Right ventricle myocardium inferior (tissue), 1 donor: ENCODE measurements around the gene NFXL1. TPM values are rescaled to one million over a fixed set of nuclear protein-coding genes. Genes with fewer than 3 reads are reported as not detected.
"Not testable (repeated sequence)": the region's sequence is repeated elsewhere in the genome, so short reads cannot be mapped to it uniquely, and the experiment has no call there.

Experiments
- ATAC-seq: fragments of 200-7000 bp; cut with Tn5 transposase; one replicate; pipeline ENCODE4 v1.9.1; 2020; ENCODE audit warnings: mild to moderate bottlenecking, moderate library complexity
- DNase-seq: peaks from one replicate; pipeline ENCODE4 v3.0.0; 2021; ENCODE audit errors: missing footprints
- intact Hi-C: fragments of 100-400 bp; cut with DNase I; formaldehyde crosslinking; loops from one replicate; pipeline ENCODE4 v1.11.0; 2022
- long read RNA-seq: library from polyadenylated mRNA; unstranded; transcript quantifications from one replicate; pipeline ENCODE4 v2.0.0, GENCODE V29; 2021
- total RNA-seq: library from RNA; stranded (reverse); fragmentation: NEBNext Ultra II Directional; extraction: Animal tissue kit (Norgen Biotek cat#: 25700); gene quantifications from one replicate; pipeline ENCODE4 v1.2.1, GENCODE V29; 2021
- donor health status: DM: no; HTN: yes; CAD: no; lungs with severe emphysema.

The NFXL1 gene
- 3.9 TPM for total RNA-seq
- long read RNA-seq, partial matches to known transcripts: 0 of 1 reads
- long read RNA-seq, other reads (novel, unspliced or antisense): 1 of 1 reads

DNA sequence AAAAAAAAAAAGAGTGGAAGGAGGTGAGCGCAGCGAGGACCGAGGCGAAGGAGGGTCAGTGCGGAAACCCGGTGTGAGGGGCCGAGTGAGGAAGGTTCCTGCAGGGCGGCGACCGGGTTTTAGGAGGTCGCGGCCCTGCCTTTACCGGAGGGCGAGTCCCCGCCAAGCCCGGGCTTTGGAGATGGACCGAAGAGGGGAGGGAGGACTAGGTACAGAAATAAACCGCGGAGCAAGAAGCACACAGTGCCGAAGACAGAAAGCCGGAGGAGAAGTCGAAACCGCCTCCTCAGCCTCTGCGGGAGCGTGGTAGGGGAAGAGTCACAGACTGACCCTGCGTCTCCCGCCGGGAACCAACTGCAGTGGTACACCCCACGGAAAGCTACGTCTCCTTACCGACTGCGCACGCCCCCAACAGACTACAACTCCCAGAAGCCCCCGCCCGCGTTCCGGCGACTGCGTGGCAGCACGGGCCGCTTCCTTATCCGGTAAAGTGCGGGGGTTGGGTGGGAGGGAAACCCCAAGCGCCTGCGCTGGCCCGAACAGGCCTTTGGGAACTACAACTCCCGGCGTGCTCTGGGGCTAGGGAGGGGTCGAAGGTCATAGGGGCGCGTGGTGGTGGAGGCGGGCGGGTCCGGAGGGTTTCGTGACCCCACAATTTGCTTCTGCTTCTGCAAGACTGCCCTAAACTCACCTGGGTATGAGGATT is at the start of gene NFXL1:
TSS of gene NFXL1 (minus strand) at position 364 of the 706 bp plus-strand sequence. CDS start 380 bp downstream, outside the sequence.
- ATAC-seq (peak; percentile 100), DNase-seq (peak; percentile 99)
- intact Hi-C loops: loop anchor here (10.0 kb wide), 2 partner anchors 230 to 450 kb away; partner anchors contain the start of gene COMMD8

DNA sequence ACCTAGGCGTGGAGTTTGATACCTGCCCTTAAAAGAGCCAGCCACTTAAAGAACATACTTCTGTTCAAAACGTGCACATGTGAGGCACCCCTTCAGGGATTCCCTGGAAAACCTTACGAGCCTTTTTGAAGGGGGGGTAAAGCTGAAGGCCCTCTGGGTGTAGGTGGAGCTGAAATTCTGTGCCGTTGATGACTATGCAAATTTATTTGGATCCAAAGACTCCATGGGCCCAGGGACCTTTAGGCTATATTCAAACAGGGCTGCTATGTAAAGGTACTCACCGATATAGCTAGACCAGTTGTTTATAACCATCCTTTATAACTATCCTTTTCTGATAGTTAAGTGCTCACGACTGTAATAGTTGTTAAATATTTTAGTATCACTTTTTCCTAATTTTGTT is 40.3 kb upstream of the NFXL1 start:
- DNase-seq (no peak), ATAC-seq (no peak)
- intact Hi-C loops: no loop called here

DNA sequence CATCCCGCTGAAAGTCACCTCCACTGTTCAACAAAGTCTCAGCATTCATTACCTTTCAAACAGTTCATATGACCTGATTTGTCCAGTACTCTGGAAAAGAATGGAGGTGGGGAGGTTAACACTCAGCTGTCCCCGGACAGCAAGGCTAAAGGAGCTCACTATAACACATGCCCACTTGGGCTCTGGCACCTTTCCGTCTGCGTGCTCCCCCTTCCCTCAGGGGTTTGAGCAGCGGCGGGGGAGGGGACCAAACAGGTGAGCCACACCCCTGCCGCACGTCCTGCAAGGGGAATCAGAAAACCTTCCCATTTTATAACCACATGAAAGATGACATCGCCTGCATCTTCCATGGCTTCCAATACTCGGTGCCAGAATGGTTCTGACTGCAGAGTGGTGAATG is 39.9 kb upstream of the NFXL1 start:
- no peak for ATAC-seq
- DNase-seq: no peak
- intact Hi-C loops: no loop called here

DNA sequence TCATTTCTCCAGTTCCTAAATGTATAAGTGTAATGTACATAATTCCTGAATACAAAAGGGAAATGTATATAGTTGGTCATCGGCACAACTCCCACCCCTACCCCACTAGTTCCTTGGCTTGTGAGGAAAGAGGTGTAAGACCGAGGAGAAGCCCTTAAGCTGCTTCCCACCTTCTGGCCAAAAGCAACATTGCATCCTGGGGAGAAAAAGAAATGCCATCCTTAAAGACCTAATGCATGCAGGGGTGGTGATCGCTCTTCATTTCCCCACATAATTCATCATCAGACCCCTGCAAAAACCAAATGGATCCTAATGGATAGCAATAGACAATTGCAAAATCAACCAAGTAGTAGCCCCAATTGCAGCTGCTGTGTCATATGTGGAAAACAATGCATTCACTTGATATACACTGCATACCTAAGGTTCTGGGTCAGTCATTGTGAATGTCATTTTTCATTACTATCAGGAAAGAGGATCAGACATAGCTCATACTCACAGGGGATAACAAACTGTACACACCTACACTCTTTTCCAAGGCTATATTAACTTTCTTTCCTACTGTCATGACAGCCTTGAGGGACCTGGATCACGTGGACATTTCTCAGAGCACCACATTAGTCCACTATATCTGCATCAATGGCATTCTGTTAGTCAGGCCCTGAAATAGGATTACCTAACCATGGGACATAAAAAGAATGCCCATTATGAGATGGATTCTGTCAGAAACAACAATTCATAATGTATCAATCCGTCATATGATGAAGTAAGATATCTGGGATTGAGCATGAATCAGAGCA is 31.7 kb upstream of the NFXL1 start:
- ATAC-seq: no peak
- no peak for DNase-seq
- intact Hi-C loops: no loop called here

DNA sequence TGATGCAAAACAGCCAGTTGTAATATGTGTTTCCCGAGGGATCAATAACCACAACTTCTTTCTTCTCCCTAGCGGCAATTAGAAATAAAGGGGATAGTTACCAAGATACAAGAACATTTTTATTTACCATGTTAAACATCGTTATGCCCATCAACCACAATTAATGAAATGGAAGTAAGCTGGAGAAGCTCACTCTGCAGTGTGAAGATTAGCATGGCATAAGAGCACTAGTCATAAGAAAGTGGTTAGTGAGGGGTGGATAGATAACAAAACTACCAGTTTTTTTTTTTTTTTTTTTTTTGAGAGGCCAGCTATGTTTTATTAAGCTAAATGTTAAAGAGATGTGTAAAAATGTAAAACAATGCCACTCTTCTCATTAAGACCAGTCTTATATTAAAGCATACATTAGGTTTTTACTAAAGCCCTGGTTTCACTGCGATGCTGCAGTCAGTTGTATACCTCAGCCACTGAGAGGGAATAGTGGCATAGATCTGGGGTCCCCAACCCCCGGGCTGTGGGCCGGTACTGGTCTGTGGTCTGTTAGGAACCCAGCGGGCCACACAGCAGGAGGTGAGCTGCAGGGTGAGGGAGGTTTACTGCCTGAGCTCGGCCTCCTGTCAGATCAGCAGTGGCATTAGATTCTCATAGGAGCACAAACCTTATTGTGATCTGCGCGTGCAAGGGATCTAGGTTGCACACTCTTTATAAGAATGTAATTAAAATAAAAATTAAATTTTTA is 27.9 kb upstream of the NFXL1 start:
- ATAC-seq (no peak), DNase-seq (no peak)
- intact Hi-C loops: no loop called here

DNA sequence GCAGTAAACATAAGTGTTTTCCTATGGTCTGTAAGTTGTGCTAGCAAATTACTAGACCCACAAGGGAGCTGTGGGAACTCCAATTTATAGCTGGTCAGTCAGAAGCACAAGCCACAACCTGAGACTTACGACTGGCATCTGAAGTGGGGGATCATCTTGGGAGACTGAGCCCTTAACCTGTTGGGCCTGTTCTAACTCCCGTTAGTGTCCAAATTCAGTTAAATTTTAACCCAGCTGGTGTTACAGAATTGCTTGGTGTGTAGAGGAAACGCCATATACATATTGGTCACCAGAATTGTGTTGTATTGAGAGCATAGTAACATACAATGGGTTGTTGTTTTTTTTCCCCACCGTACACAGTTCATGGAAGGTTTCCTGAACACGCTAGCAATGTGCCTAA is 25.1 kb upstream of the NFXL1 start:
- intact Hi-C loops: loop anchor here (10.0 kb wide), 1 partner anchor 1095 kb away; no protein-coding TSS in a partner anchor
- ATAC-seq (no peak), DNase-seq (no peak)

DNA sequence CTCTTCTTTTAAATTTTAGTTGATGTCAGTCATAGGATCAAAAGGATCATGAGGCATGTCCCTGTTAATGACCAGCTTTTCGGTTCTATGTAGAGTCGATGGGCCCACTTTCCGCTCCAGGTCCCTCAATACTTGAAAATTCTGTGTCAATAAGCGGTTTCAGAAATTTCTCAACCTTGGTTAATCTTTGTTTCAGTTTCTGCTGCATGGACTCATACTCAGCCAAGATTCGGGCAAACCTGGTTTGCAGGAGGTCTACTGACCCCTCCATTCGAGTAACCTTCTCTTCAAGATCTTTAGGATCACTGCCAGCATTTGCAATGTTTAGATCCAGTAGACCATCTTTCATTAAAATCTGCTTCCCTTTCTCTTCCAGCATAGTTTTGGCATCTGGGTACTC is 22.0 kb upstream of the NFXL1 start:
- ATAC-seq (no peak), DNase-seq (no peak)
- intact Hi-C loops: loop anchor here (10.0 kb wide), 1 partner anchor 1092 kb away; no protein-coding TSS in a partner anchor

DNA sequence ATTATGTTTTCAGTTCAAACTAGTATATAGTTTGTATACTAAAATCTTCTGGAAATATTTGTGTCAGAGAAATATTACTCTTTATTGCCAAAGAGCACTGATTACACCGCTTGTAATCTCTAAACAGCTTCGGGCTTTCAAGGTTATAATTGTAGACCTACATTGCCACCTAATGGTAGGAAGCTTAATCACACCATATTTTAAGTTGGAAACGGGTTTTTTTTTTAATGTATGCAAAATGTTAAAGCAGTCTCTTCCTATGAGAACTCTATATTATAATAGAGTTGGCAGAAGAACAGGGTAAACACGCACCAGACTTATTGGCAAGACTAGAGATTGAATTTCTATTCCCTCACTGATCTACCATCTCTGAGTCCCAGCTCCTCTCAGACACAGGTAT is 19.5 kb upstream of the NFXL1 start:
- ATAC-seq: no peak
- intact Hi-C loops: loop anchor here (5.0 to 10.0 kb wide), 3 partner anchors 247 to 1089 kb away; no protein-coding TSS in a partner anchor
- DNase-seq: no peak

DNA sequence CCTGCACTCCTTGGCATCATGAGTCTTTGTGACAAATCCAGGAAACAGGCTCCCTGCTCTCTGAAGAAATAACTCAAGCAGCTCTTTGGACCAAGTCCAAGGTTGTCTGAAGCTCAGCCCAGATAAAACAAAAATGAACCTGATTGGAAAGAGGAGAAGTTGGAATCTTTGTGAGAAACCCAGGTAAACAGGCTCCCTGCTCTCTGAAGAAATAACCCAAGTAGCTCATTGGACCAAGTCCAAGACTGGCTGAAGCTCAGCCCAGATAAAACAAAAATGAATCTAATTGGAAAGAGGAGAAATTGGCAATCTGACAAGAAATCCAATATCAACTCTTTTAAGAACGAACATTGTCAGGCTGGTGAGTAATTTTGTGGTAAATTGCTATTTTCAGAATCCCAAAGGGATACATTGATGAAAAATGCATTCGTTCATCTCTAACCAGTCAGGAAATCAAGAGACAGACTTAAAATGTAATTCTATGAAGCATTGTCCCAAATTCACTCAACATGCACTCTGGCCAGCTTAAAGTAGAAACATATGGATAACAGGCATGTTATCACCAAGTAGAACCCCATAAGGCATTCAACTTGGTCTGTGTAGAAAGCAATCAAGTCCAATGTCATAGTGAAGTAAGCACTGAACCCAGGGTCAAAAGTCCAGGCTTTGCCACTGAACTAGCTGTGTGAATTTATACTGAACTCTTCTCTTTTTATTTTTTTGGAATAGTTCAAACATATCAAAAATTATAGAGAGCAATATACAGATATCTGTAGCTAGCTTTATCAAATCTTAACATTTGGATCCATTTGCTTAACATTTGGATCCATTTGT is 16.8 kb upstream of the NFXL1 start:
- ATAC-seq (no peak), DNase-seq (no peak)
- intact Hi-C loops: loop anchor here (5.0 to 10.0 kb wide), 3 partner anchors 244 to 1086 kb away; no protein-coding TSS in a partner anchor

DNA sequence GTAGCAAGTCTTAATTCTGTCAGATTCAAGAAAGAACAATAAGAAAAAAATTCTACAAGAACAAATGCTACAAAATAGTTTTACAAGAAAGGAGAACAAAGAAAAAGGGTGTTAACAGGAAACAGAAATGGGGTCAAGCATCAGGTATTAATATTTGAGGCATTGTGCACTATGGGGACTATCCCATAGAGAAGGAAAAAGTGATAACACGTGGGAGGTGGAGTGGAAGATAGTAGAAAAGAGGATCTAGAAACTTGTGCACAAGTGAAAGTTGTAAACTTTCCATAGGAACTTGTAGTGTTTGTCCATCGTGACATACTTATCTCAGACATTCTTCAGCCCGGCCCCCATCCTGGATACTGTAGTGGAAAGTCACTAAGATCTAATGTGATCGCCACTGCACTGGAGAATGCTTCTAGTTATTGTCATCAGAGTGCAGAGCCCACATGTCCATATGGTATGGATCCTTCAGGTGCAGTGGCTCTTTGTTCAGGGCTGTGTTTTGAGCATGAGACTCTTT is 15.4 kb upstream of the NFXL1 start:
- intact Hi-C loops: loop anchor here (5.0 to 10.0 kb wide), 3 partner anchors 242 to 1085 kb away; no protein-coding TSS in a partner anchor
- ATAC-seq: no peak

DNA sequence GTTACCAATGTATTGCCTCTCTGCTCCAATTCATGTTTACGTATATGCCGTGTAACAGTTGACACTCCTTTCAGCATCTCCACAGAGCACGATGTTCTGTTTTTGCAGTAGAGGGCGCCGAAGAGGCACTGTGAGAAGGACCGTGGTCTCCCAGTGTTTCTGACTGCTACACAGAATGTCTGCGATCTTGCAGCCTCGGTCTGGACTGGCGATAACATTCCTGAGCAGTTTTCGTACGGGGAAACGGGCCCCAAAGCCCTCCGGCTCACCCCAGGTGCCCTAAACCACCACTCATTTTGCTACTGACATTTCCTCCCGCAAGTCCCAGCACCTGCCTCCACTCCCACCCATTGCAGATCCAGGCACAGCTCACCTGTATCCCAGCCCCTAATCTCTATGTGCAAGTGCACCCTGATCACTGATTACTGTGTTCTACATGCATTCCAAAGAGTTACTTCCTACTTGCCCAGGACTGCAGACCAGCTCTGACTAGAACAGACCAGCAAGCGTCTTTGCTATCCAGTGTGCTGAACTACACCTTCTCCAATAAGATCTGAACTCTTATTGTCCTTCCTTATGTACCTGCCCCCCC is 12.4 kb upstream of the NFXL1 start:
- ATAC-seq (peak; percentile 64), DNase-seq (peak; percentile 47)
- intact Hi-C loops: loop anchor here (2.0 kb wide), 1 partner anchor 160 kb away; no protein-coding TSS in a partner anchor

More for the DNA sequence above, 15.4 kb upstream of the NFXL1 start:
- no peak for DNase-seq

DNA sequence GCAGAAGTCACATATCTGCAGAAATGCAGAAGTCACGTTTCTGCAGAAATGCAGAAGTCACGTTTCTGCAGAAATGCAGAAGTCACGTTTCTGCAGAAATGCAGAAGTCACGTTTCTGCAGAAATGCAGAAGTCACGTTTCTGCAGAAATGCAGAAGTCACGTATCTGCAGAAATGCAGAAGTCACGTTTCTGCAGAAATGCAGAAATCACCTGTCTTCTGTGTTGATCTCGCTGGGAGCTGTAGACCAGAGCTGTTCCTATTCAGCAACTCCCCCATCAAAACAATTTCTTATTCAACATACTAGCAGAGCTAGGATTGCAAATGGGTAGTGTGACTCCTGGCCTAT is 8.9 kb upstream of the NFXL1 start:
- intact Hi-C loops, DNase-seq, ATAC-seq: not testable (repeated sequence)

DNA sequence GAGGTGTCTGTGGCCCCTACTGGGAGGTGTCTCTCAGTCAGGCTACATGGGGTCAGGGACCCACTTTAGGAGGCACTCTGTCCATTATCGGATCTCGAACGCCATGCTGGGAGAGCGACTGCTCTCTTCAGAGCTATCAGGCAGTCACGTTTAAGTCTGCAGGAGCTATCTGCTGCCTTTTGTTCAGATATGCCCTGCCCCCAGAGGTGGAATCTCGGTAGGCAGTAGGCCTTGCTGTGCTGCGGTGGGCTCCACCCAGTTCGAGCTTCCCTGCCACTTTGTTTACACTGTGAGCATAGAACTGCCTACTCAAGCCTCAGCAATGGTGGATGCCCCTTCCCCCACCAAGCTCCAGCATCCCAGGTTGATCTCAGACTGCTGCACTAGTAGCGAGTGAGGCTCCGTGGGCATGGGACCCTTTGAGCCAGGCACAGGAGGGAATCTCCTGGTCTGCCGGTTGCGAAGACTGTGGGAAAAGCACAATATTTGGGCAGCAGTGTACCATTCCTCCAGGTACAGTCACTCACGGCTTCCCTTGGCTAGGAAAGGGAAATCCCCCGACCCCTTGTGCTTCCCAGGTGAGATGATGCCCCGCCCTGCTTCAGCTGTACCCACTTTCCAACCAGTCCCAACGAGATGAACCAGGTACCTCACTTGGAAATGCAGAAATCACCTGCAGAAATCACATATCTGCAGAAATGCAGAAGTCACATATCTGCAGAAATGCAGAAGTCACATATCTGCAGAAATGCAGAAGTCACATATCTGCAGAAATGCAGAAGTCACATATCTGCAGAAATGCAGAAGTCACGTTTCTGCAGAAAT is 8.3 kb upstream of the NFXL1 start:
- ATAC-seq, intact Hi-C loops, DNase-seq: not testable (repeated sequence)

DNA sequence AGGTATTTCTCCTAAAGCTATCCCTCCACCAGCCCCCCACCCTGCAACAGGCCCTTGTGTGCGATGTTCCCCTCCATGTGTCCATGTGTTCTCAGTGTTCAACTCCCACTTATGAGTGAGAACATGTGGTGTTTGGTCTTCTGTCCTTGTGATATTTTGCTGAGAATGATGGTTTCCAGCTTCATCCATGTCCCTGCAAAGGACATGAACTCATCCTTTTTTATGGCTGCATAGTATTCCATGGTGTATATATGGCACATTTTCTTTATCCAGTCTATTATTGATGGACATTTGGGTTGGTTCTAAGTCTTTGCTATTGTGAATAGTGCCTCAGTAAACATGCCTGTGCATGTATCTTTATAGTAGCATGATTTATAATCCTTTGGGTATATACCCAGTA is 2.8 kb upstream of the NFXL1 start:
- intact Hi-C loops: loop anchor here (10.0 kb wide), 2 partner anchors 232 to 452 kb away; partner anchors contain the start of gene COMMD8
- not testable (repeated sequence) for DNase-seq, ATAC-seq

DNA sequence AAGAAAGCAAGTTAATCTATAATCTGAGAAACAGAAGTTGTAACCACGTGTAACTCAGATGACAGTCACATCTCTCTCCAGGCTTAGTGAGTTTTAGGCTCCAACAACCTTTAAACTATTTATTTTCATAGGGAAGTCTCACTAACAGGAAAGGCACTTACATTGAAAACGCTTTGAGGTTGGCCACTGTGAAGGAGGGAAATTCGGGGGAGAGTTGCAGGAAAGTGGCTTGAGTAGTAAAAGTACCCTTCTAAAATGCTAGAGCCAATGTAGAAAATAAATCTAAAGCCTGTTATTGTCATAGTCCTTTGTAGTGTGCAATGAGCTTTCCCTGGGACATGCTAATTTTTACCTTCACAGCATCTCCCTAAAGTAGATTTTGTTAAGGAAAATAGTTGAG is 995 bp upstream of the NFXL1 start:
- ATAC-seq: no peak
- DNase-seq: no peak
- intact Hi-C loops: loop anchor here (10.0 kb wide), 2 partner anchors 231 to 451 kb away; partner anchors contain the start of gene COMMD8

DNA sequence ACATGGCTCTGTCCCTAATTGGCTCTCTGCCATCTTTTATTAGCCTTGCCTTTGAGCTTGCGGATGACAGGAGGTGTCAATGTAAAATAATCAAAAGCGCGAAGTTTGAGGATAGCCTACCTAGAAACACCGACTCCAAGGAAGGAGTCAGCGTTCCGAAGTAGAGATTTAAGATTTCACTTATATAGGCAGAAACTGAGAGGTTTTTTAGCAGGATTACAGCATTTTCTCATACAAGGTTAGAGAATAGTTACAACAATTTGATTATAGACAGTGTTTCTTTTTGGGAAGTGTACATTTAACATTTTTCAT is 499 bp upstream of the NFXL1 start:
- intact Hi-C loops: loop anchor here (10.0 kb wide), 2 partner anchors 230 to 450 kb away; partner anchors contain the start of gene COMMD8
- DNase-seq: no peak
- no peak for ATAC-seq

DNA sequence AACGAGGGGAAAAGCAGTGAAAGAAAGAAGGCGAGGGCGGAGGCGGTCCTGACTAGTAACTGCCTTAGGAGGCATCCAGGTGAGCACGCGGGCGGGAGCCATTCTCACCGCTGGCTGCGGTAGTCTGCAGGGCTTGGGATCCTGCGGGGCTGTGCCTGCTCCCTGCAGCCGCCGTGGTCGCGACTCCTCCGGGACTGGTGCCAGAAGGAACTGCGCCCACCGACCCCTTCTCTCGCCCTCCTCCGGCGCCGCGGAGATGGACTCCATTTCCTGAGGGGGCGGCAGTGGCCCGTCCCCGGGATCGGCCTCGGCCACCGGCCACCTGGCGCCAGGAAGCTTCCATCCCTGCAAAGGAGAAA is 543 bp downstream of the NFXL1 start:
- peak; percentile 30 for ATAC-seq
- intact Hi-C loops: loop anchor here (10.0 kb wide), 2 partner anchors 229 to 449 kb away; partner anchors contain the start of gene COMMD8
- peak; percentile 71 for DNase-seq
